B cell (primary cell): ENCODE measurements around the gene CDK5RAP2.

Source experiments
- EZH2 ChIP-seq: IDR thresholded peaks from 2 replicates; pipeline ENCODE4 v1.6.1; 2012; ENCODE audit warnings: borderline replicate concordance, low read depth, mild to moderate bottlenecking, moderate library complexity, low read length; ENCODE audit not compliant: insufficient read depth, poor library complexity, severe bottlenecking
- TF ChIP-seq, protein P1 (sequence below): fragments of 200-600 bp; IDR thresholded peaks from one replicate; pipeline ENCODE4 v1.8.0; 2022; ENCODE audit warnings: antibody characterized with exemption, mild to moderate bottlenecking

DNA sequence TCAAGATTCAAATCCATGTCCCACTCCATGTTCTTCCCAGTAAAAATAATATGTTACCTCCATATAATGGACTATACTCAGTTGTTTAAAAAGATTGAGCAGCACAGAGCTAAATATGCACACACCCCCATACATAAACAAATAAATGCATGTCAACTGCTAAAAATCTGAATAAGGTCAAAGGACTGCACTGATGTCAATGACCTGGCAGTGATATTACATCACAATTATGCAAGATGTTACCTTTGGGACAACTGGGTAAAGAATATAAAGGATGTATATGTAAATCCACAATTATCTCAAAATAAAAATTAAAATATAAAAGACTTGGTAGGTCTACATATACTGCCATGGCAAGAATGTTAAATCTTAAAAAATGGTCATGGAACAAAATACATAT, 57.9 kb downstream of the CDK5RAP2 start:
- TF ChIP-seq, protein P1, sequence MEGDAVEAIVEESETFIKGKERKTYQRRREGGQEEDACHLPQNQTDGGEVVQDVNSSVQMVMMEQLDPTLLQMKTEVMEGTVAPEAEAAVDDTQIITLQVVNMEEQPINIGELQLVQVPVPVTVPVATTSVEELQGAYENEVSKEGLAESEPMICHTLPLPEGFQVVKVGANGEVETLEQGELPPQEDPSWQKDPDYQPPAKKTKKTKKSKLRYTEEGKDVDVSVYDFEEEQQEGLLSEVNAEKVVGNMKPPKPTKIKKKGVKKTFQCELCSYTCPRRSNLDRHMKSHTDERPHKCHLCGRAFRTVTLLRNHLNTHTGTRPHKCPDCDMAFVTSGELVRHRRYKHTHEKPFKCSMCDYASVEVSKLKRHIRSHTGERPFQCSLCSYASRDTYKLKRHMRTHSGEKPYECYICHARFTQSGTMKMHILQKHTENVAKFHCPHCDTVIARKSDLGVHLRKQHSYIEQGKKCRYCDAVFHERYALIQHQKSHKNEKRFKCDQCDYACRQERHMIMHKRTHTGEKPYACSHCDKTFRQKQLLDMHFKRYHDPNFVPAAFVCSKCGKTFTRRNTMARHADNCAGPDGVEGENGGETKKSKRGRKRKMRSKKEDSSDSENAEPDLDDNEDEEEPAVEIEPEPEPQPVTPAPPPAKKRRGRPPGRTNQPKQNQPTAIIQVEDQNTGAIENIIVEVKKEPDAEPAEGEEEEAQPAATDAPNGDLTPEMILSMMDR, result no peak
- no peak for TF ChIP-seq EZH2
